HCT116 (cell line): ENCODE measurements around the gene DAPK2.

Experiments used
- EGR1 ChIP-seq: IDR thresholded peaks from 2 replicates; pipeline ENCODE4 v1.6.1; 2012; ENCODE audit warnings: low read depth
- EZH2phosphoT487 ChIP-seq: fragments of 200-600 bp; IDR thresholded peaks from 2 replicates; pipeline ENCODE4 v1.6.1; 2018; ENCODE audit warnings: antibody characterized with exemption, borderline replicate concordance
- POLR2A ChIP-seq: IDR thresholded peaks from 2 replicates; pipeline ENCODE4 v1.7.0; 2011; ENCODE audit warnings: borderline replicate concordance; ENCODE audit not compliant: insufficient read depth, insufficient read length; ENCODE audit errors: extremely low read depth
- POLR2AphosphoS5 ChIP-seq: IDR thresholded peaks from 2 replicates; pipeline ENCODE4 v1.6.1; 2011; ENCODE audit warnings: mild to moderate bottlenecking, low read depth, low read length, moderate library complexity
- SP1 ChIP-seq: IDR thresholded peaks from 2 replicates; pipeline ENCODE4 v1.6.1; 2012; ENCODE audit warnings: low read depth
- YY1 ChIP-seq: IDR thresholded peaks from 2 replicates; pipeline ENCODE4 v1.6.1; 2011; ENCODE audit warnings: low read length, low read depth, moderate library complexity, mild to moderate bottlenecking; ENCODE audit not compliant: insufficient replicate concordance; ENCODE audit errors: extremely low read depth
- TF ChIP-seq, protein P1 (sequence below): IDR thresholded peaks from 2 replicates; pipeline ENCODE4 v1.6.1; 2012; ENCODE audit warnings: low read depth
- TF ChIP-seq, protein P2 (sequence below), 3 experiments: fragments of 200-600 bp in 1 of 3; sonication (generic) in 1 of 3; IDR thresholded peaks in 2 of 3; conservative IDR thresholded peaks in 1 of 3; 2 replicates each; pipeline ENCODE4 v1.5.1; 2012 to 2017; ENCODE audit warnings: low read depth in 2 of 3, low read length in 2 of 3, antibody characterized with exemption in 1 of 3, borderline replicate concordance in 1 of 3, control low read depth in 1 of 3, mild to moderate bottlenecking in 1 of 3, mixed read lengths in 1 of 3, mixed run types in 1 of 3, moderate library complexity in 1 of 3; ENCODE audit not compliant: insufficient read depth in 1 of 3
- TF ChIP-seq, protein P3 (sequence below): IDR thresholded peaks from 2 replicates; pipeline ENCODE4 v1.6.1; 2012

DNA sequence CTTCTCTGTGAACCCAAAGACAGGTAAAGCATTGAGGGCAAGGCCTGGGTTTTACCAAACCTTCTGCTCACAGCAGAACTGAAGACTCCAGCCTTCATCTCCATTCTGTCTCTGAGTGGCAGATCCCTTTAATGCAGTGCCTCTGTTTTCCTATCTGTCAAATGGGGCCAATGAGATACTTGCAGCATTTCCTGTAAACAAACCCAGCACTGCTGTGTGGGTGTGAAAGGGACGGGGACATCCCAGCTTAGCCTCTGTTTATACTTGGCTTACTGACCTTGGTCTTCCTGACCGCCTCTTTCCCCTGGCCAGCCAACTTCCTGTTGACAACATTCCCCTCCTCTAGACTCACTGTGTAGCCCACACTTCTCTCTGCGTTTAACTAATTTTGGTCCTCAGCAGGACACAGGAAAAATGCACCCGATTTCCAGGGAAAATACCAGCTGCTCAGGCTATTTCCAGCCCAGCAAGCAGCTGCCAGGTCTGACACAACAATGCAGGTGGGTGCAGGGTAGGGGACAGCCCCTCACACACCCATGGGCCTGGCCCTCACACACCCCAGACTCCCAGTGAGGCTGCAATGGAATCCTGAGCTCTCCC lies 106.7 kb downstream of the DAPK2 start:
- TF ChIP-seq, protein P1, sequence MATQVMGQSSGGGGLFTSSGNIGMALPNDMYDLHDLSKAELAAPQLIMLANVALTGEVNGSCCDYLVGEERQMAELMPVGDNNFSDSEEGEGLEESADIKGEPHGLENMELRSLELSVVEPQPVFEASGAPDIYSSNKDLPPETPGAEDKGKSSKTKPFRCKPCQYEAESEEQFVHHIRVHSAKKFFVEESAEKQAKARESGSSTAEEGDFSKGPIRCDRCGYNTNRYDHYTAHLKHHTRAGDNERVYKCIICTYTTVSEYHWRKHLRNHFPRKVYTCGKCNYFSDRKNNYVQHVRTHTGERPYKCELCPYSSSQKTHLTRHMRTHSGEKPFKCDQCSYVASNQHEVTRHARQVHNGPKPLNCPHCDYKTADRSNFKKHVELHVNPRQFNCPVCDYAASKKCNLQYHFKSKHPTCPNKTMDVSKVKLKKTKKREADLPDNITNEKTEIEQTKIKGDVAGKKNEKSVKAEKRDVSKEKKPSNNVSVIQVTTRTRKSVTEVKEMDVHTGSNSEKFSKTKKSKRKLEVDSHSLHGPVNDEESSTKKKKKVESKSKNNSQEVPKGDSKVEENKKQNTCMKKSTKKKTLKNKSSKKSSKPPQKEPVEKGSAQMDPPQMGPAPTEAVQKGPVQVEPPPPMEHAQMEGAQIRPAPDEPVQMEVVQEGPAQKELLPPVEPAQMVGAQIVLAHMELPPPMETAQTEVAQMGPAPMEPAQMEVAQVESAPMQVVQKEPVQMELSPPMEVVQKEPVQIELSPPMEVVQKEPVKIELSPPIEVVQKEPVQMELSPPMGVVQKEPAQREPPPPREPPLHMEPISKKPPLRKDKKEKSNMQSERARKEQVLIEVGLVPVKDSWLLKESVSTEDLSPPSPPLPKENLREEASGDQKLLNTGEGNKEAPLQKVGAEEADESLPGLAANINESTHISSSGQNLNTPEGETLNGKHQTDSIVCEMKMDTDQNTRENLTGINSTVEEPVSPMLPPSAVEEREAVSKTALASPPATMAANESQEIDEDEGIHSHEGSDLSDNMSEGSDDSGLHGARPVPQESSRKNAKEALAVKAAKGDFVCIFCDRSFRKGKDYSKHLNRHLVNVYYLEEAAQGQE: no peak
- TF ChIP-seq, protein P2, sequence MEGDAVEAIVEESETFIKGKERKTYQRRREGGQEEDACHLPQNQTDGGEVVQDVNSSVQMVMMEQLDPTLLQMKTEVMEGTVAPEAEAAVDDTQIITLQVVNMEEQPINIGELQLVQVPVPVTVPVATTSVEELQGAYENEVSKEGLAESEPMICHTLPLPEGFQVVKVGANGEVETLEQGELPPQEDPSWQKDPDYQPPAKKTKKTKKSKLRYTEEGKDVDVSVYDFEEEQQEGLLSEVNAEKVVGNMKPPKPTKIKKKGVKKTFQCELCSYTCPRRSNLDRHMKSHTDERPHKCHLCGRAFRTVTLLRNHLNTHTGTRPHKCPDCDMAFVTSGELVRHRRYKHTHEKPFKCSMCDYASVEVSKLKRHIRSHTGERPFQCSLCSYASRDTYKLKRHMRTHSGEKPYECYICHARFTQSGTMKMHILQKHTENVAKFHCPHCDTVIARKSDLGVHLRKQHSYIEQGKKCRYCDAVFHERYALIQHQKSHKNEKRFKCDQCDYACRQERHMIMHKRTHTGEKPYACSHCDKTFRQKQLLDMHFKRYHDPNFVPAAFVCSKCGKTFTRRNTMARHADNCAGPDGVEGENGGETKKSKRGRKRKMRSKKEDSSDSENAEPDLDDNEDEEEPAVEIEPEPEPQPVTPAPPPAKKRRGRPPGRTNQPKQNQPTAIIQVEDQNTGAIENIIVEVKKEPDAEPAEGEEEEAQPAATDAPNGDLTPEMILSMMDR (IDR thresholded peaks at IDR 0.05 in 2 of 3, conservative IDR thresholded peaks at IDR 0.05 in 1 of 3; ENCODE audit: borderline replicate concordance in 1 of 3, insufficient read depth in 1 of 3, low read depth in 2 of 3, low read length in 2 of 3): no peak
- TF ChIP-seq SP1 (no peak), YY1 (no peak), EZH2phosphoT487 (no peak), EGR1 (no peak), POLR2AphosphoS5 (no peak), POLR2A (no peak)
- TF ChIP-seq, protein P3, sequence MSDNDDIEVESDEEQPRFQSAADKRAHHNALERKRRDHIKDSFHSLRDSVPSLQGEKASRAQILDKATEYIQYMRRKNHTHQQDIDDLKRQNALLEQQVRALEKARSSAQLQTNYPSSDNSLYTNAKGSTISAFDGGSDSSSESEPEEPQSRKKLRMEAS: no peak
